GM21576 (cell line): ENCODE data around the gene ROR1.

Source experiments
- ATAC-seq: cut with Tn5 transposase; IDR thresholded peaks from one replicate; pipeline ENCODE4 v1.9.1; 2021; ENCODE audit warnings: mild to moderate bottlenecking, moderate library complexity; ENCODE audit not compliant: unreplicated experiment

ROR1 gene

DNA sequence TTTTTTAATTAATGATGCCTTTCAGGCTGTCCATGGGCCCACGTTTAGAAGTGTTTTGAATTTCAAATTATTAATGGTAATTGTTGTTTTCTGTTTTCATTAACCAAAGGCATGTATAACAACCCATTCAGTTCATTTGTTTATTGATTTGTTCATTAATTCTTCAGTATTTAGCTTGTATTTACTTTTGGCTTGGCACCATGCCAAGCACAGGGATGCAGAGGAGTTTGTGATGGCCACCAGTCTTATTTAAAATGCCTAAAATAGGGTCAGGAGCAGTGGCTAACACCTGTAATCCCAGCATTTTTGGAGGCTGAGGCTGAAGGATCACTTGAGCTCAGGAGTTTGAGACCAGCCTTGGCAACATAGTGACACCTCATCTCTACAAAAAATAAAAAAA is 75.3 kb downstream of the ROR1 start:
- ATAC-seq: no peak

GRCh38 chr1:63854091-63854490 is 80.3 kb downstream of the ROR1 start:
- no peak for ATAC-seq

GRCh38 chr1:63855942-63856341 is 82.1 kb downstream of the ROR1 start:
- ATAC-seq: no peak

GRCh38 chr1:63856924-63857323 is 83.1 kb downstream of the ROR1 start:
- ATAC-seq: no peak

- ATAC-seq: no peak
These were observed 83.7 kb downstream of the ROR1 start for GRCh38 chr1:63857478-63857877.

DNA sequence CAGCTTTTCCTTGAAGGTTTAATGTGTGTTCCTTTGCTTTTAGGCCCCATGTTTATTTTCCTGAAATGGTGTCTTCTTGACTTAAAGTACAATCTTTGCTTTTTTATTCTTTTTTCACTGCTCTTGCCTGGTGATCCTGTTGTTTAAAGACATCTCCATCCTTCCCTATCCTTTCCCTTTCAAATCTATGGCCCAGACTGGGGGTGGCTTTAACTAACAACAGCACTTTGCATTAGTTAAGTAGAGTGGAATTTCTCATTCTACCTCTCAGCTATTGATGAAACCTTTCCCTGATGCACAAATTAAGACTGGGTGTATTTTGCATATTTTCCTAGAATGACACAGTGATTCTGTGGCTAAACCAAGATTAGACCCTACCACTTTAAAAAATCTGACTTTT is 84.3 kb downstream of the ROR1 start:
- ATAC-seq: no peak

- ATAC-seq: no peak
These were observed 85.9 kb downstream of the ROR1 start for GRCh38 chr1:63859480-63860275.

DNA sequence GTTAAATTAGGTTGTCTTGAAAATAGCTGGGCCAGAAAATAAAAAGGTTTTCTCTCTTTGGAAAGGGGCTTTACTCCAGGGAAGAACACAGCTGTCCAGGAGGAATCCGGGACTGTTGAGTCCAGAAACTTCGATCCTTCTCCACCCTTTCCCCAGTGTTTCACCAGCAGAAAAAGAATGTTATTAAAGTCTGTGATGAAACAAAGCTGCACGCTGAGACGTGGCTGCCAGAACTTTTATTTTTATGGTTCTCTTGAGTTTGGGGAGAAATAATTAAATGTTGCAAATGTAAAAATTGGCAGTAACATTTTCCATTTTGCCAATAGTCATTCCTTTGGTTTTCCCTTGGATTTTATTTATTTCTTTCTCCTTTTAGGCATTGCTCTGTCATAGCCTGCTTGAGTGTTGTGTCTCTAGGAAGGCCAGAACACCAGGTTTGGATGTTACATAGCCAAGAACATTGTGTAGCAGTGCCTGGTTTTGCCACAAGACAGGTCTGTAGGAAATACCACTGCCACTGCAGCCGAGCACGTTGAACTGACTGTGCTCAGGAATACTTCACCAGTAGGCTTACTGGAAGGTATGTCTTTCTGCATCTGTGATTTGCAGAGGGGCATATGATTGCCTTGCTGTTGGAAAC is 87.4 kb downstream of the ROR1 start:
- no peak for ATAC-seq

- no peak for ATAC-seq
These were observed 89.3 kb downstream of the ROR1 start for GRCh38 chr1:63863145-63863544.

DNA sequence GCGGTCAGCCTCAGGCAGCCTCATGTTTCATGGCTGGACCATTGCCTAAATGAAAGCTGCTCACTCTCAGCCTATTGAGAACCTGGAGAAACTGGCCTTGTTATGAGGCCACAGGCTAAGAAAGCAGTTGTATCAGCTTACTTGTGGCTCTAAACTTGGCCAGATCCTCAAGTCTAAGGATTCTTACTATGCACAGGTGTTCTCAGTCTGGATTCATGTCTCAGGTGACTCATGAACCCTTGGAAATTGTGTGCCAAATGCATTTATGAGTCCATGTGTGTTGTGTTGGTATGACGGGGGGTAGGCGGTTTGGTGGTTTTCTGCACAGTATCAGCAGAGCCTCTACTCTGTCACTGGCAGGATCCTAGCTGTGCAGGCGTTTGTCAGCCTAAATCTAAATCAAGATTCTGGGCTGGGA is 90.4 kb downstream of the ROR1 start:
- ATAC-seq: no peak

DNA sequence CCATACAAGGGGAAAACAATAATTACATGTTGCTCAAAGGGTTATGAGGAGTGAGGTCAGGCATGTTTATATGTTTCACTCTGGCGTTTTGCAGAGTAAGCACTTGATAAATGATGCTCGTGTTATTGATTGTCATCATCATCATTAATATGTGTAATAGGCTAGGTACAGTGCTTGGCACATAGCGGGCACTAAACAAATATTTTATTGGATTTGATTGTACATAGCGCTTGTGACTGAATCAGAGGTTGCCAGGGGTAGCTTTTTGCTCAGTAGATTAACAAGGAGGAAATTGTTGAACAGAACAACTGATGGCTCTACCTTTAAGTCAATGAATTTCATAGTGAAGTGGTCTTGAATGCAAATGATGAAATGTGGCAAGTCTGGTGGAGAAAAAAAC is 91.7 kb downstream of the ROR1 start:
- no peak for ATAC-seq

GRCh38 chr1:63866084-63866483 is 92.3 kb downstream of the ROR1 start:
- no peak for ATAC-seq

GRCh38 chr1:63867429-63868176 is 93.8 kb downstream of the ROR1 start:
- ATAC-seq: no peak

DNA sequence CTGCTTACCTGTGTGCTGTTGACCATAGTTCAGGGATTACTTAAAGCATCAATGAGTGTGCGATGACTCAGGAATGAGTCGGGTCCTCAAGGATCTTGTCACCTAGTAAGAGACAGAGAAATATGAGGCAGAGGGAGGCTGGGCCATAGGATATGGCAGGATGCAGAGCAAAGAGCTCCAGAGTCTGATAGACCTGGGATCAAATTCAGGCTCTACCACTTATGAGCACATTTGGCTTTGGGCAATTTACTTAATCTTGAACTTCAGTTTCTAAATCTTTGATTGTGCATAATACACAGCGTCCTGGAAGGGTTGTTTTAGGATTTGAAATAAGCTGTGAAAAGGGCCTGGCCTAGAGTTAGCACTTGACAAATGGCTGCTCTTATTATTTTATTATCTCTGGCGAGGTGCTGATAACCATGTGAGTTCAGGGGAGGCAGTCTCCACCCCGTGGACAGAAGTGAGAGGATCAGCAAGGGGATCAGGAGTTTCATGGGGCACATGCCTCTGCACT is 94.5 kb downstream of the ROR1 start:
- no peak for ATAC-seq

DNA sequence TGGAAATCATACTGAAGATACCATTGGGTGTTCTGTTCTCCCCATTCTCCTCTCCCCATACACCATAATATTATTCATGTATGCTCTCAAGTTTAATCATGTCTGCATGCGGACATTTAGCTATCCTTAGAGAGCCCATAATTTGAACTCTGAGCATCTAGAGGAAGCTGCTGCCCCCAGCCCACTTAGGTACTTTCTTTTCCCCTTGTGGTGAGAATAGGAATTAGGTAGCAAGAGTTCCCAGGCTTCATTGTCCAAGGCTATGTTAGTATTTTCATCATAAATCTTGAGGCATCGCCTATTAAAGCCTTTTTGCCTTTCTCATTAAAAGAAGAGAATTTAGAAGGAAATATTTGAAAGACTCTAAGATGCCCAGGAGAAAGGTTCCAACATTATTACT is 96.3 kb downstream of the ROR1 start:
- no peak for ATAC-seq

DNA sequence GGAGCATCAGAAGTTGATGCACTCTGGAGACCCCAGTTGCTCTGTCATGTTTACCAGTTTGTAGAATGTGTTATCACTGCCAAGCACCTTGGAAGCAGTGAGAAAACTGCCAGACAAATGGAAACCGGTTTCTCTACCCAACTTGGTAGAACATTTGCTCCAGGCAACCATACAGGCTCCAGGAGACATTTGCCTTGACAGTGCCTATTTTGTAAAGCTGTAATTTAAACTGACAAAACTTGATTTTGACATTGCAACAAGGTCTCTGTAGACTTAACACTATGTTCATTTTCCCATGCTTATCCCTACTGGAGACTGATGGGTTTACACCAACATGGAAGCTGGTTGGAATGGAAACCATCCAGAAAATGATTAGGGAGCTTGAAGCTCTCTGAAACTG is 97.6 kb downstream of the ROR1 start:
- ATAC-seq: no peak

DNA sequence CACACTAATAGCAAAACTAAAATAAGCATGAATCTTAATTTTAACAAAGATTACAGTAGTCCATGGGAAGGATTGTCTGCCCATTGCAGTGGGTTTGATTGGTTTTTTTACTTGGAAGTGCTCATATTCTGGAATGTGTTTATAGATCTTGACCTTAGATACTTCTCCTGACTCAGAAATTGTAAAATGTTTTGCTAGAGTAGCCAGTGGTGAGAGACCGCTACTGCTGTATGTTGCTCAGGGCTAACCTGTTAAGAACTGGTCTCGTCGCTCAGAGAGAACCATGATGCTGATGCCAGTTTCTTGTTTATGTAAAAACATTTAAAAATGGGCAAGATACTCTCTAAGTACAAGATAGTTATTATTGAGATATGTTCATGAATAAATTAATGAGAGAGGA is 99.9 kb downstream of the ROR1 start:
- ATAC-seq: no peak

- no peak for ATAC-seq
These were observed 100.6 kb downstream of the ROR1 start for GRCh38 chr1:63874278-63874880.

- no peak for ATAC-seq
These were observed 101.8 kb downstream of the ROR1 start for GRCh38 chr1:63875636-63876035.

- no peak for ATAC-seq
These were observed 103.4 kb downstream of the ROR1 start for GRCh38 chr1:63877021-63877767.

DNA sequence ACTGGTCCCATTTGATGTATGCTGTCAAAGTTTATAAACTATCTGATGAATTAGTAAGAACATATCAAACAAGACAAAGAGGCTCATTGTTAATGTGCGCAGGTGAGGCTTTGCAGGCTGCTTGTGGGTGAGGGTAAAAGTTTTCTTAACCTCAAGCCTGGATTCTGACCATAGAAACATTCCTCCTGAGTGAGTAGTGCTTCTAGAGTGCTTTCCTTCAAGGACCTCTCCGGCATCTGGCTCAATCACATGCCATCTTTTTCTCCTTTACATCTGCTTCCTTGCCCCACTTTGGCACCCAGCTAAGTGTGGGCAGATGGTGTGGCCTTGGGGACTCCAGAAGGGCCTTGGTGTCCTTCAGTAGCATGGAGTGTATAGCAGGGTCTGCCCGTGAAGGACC is 104.0 kb downstream of the ROR1 start:
- ATAC-seq: no peak
